GM12891 (cell line): Measurements from ENCODE around the gene ANO2.

Source experiments
- DNase-seq: peaks from one replicate; pipeline ENCODE4 v3.0.0; 2011; ENCODE audit warnings: low spot score; ENCODE audit not compliant: insufficient read length
- FAIRE-seq: peaks from 2 replicates; lab custom pipeline; 2011; peaks lifted over from hg19 to GRCh38; lab: Jason Lieb, UNC
- PAX5 ChIP-seq: IDR thresholded peaks from 2 replicates; pipeline ENCODE4 v1.6.1; 2011; ENCODE audit warnings: low read length, moderate library complexity, mild to moderate bottlenecking; ENCODE audit not compliant: insufficient read depth, severe bottlenecking
- POLR2A ChIP-seq: IDR thresholded peaks from 2 replicates; pipeline ENCODE4 v1.6.1; 2011; ENCODE audit warnings: low read depth, low read length, control low read depth
- POLR2AphosphoS5 ChIP-seq: IDR thresholded peaks from 2 replicates; pipeline ENCODE4 v1.6.1; 2011; ENCODE audit warnings: low read depth, low read length, control low read depth
- POU2F2 ChIP-seq: IDR thresholded peaks from 2 replicates; pipeline ENCODE4 v1.6.1; 2011; ENCODE audit warnings: low read depth, mild to moderate bottlenecking, control low read depth, low read length, moderate library complexity
- SPI1 ChIP-seq: IDR thresholded peaks from 2 replicates; pipeline ENCODE4 v1.6.1; 2011; ENCODE audit warnings: low read depth, low read length, control low read depth
- TAF1 ChIP-seq: IDR thresholded peaks from 2 replicates; pipeline ENCODE4 v1.6.1; 2011; ENCODE audit warnings: low read depth, low read length, control low read depth

ANO2 gene

DNA sequence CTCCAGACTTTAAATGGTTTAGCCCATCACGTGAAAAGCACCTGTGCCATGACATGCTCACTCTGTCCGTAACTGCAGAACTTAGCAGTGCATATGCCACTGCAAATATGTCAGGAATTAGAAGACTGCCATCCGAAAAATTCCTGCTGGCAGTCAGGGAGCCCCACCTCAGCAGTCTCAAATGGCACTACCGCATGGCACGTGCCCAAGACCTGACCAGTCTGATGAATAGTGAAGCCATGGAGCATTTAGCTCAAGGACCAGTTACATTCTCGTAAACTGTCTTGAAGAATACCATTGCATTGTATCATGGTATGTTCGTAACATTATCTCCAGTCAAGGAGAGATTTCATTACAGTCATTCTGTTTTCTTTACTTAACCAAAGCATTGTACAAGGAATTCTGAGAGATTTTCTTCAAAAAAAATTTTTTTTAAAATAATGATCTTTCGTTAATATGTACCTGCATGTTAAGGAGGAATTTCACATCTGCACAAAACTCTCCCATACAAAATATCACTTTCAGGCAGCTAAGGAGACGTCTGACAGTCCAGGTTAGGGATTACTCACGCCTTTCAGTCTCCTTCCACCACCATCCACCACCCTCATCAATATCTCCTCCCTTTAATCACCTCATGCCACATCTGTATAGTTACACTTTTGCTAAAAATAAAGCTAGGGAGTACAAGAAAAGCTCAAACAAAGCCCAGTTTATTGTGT, 138.5 kb downstream of the ANO2 start:
- FAIRE-seq, result no peak
- no peak for TF ChIP-seq PAX5
- TF ChIP-seq POU2F2, result no peak
- no peak for TF ChIP-seq POLR2A
- TF ChIP-seq TAF1, result no peak
- no peak for TF ChIP-seq SPI1
- no peak for TF ChIP-seq POLR2AphosphoS5
- no peak for DNase-seq

DNA sequence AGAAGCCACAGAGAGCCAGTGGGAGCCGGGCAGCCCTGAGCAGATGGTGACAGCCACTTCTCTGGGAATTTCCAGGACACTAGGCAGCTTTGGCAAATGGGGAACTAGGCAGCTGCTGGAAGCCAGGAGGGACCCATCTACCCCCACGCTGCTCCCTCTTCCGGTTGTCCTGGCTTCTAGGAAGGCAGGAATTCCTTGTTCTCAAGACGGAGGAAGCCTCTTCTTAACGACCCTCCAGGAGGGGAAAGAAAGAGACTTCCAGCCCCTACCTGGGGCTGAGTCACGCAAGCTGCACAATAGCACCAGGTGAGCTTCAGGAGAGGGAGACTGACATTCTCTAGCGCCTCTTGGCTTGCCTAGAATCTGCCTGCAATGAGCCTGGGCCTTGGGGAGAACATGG, 141.5 kb downstream of the ANO2 start:
- TF ChIP-seq POLR2AphosphoS5 (no peak), POU2F2 (no peak), SPI1 (no peak), TAF1 (no peak)
- DNase-seq (no peak), FAIRE-seq (no peak)

DNA sequence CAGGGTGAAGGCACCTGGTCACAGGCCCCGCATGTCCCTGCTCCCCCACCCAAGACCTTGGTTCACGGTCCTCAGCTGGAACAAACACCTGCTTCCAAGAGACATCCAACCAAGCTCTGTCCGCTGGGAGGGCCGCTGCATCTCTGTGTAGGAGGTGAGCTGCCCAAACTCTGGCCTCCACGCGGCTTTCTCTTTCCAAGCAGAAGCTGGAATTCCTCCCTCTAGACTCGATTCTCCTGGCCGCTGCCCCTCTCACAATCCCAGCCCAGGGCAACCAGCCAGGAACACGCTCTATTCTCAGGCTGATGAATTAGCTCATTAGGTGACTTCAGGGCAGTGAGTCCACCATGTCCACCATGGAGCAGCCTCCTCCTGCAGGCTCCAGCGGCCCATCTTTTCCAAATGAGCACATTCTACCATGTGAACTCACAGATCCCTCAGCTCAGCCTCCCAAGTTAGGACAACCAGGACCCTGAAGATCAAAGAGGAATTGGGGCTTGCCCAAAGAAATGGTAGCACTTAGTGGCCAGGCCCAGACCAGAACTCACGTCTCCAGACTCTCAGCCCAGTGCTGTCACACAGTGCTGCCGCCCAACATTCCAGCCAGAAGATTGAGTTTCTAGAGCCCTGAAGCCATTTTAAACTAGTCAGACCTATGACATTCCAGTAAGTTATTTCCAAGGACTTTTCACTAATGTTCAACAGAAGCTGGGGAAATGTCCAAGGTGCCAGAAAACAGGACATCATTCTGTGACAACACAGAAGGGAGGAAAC, 146.6 kb downstream of the ANO2 start:
- no peak for FAIRE-seq

DNA sequence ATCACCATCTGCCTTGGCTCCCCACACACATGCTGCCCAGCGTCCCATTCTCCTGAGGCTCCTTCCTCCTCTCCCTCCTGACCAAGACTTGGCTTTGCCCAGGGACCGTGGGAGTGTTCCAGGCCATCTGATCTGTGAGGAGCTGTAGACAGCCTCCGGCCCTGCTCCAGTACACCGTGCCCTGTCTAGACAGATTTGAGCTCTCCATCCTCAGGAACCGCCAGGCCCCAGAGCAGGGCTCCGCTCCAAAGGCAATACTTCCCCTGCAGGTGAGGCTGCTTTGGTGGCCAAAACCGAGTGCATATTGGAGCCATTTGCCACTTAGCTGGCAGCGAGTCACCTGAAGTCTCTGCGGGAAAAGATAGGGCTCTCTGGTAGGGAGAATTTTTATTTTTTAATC, 147.4 kb downstream of the ANO2 start:
- no peak for DNase-seq
- TF ChIP-seq POLR2A (no peak), POU2F2 (no peak), SPI1 (no peak), POLR2AphosphoS5 (no peak), TAF1 (no peak), PAX5 (no peak)
- no peak for FAIRE-seq

More for the DNA sequence above, 146.6 kb downstream of the ANO2 start:
- DNase-seq, result no peak
- TF ChIP-seq TAF1 (no peak), PAX5 (no peak), SPI1 (no peak), POLR2AphosphoS5 (no peak), POLR2A (no peak), POU2F2 (no peak)

- FAIRE-seq (no peak), DNase-seq (no peak)
- no peak for TF ChIP-seq POLR2A
- no peak for TF ChIP-seq PAX5
- no peak for TF ChIP-seq POLR2AphosphoS5
- no peak for TF ChIP-seq TAF1
- TF ChIP-seq POU2F2, result no peak
- TF ChIP-seq SPI1, result no peak
Observed at GRCh38 chr12:5796959-5797225, 148.2 kb downstream of the ANO2 start.

GRCh38 chr12:5796171-5796958, 148.7 kb downstream of the ANO2 start:
- TF ChIP-seq PAX5 (no peak), POLR2AphosphoS5 (no peak), POU2F2 (no peak), TAF1 (no peak), POLR2A (no peak), SPI1 (no peak)
- FAIRE-seq, result peak; percentile 66
- peak; percentile 11 for DNase-seq

GRCh38 chr12:5794156-5794555, 150.9 kb downstream of the ANO2 start:
- FAIRE-seq, result no peak
- no peak for DNase-seq
- no peak for TF ChIP-seq PAX5
- TF ChIP-seq SPI1, result no peak
- TF ChIP-seq POU2F2, result no peak
- TF ChIP-seq POLR2AphosphoS5, result no peak
- TF ChIP-seq POLR2A, result no peak
- TF ChIP-seq TAF1, result no peak

GRCh38 chr12:5792343-5792742, 152.7 kb downstream of the ANO2 start:
- DNase-seq (no peak), FAIRE-seq (no peak)
- no peak for TF ChIP-seq POU2F2
- no peak for TF ChIP-seq POLR2A
- TF ChIP-seq TAF1, result no peak
- no peak for TF ChIP-seq POLR2AphosphoS5
- no peak for TF ChIP-seq SPI1
- TF ChIP-seq PAX5, result no peak

- no peak for DNase-seq
- TF ChIP-seq TAF1 (no peak), PAX5 (no peak), POU2F2 (no peak), POLR2AphosphoS5 (no peak), SPI1 (no peak), POLR2A (no peak)
- FAIRE-seq, result no peak
Observed at GRCh38 chr12:5789469-5789968, 155.5 kb downstream of the ANO2 start.
